Measurements from ENCODE around the gene DDT.
A peak's percentile ranks its signal among the peaks of the same experiment; 100 is the strongest.

GRCh38 chr22:23938328-23939016 is 35.8 kb downstream of the DDT start:
- peak; percentile 89 for TF ChIP-seq POLR2AphosphoS5 (IDR thresholded peaks at IDR 0.05)
- no peak for TF ChIP-seq CTCF (IDR thresholded peaks at IDR 0.05)
- no peak for TF ChIP-seq POLR2A (IDR thresholded peaks at IDR 0.05)

All from prostate gland (tissue), 2 donors.